ENCODE measurements around the gene COG3.
A peak's percentile ranks its signal among the peaks of the same experiment; 100 is the strongest.

The COG3 gene

DNA sequence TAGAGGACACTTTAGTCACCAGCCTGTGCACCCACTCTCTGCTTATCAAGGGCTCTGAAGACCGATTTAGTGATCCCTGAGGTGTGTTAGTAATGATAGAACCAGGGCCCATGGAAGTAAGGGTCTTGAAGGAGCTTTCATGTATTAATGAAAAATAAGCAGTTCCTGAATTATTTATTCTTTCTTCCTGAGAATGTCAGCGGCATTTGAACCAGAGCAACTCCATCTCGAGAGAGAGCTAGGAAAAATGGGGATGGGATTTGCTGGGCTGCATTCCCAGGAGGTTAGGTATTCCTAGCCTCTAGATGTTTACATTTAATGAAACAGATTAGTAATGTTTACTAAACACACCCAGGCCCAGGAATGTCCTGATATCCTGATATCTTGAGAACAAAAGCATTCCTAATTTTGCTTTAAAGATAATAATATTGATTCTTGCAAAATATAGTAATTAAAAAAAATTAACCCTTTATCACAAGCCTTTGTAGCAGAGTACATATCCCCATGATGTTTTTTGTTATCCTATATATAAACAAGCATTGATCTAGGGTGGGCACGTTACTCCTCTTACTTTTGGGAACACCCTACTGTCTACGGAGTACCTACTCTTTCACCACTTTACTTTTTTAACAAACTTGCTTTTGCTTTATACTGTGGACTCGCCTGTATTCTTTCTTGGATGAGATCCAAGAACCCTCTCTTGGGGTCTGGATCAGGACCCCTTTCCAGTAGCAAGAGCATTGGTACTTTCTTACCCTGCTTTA lies 63.1 kb downstream of the COG3 start:
- peaks cover 56% of the 10 kb centered on the region for H3K36me3 ChIP-seq (ENCODE audit: control insufficient read depth, insufficient read depth, low read length)
- peak overlapping the region; percentile 89 for H3K27ac ChIP-seq (ENCODE audit: low read depth, low read length, severe bottlenecking)
- no peak overlapping the region for H3K4me3 ChIP-seq (ENCODE audit: extremely low read depth, insufficient read depth, low read length, poor library complexity, severe bottlenecking)
- no peaks in the 10 kb centered on the region for H3K9me3 ChIP-seq (ENCODE audit: control insufficient read depth, low read length)
- 88 to 90% methylated on average over 2 to 4 of the region's 6 CpGs for WGBS, 2 experiments (ENCODE audit: insufficient coverage in 2 of 2)
- peaks cover 36% of the 10 kb centered on the region for H3K4me1 ChIP-seq (ENCODE audit: control insufficient read depth, insufficient read depth, low read length, poor library complexity, severe bottlenecking)

DNA sequence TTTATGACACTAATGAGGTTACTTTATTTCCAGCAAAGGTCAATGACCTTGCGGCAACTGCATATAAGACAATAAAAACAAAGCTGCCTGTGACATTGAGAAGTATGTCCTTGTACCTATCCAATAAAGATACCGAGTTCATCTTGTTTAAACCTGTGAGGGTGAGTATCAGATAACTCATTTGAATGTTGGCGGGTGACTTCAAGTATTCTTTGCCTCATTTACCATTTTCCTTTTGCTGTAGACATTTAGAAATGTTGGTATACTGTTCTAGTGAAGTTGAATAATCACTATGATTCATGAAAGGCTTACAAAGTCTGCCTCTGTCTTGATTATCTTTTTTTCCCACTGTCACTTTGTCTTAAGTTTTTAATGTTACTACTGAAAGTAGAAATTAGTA lies 65.0 kb downstream of the COG3 start:
- Histone ChIP-seq H3K36me3 (ENCODE audit: control insufficient read depth, insufficient read depth, low read length) (peaks cover 65% of the 10 kb centered on the region), H3K27ac (ENCODE audit: low read depth, low read length, severe bottlenecking) (no peak overlapping the region), H3K4me1 (ENCODE audit: control insufficient read depth, insufficient read depth, low read length, poor library complexity, severe bottlenecking) (peaks cover 27% of the 10 kb centered on the region)

DNA sequence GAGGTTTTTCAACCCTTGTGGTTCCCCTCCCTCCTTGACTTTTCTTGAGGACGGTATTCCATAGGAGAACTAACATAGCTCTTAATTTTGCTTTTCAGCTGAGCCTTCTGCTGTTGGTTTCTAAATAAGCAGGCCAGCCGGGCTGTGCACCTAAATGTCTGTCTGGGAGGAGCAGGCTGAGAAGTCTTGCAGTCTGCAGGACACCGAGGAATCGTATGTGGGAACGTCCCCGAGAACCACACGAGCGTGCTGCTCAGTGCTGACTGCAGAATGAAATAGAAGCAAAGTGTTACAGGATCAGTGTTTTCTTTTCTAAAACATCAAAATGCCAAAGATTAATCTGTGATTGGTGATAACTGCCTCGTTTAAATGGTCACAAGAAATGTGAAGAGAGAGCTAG lies 69.9 kb downstream of the COG3 start:
- peaks cover 2% of the 10 kb centered on the region for H3K4me1 ChIP-seq (ENCODE audit: control insufficient read depth, insufficient read depth, low read length, poor library complexity, severe bottlenecking)
- peaks cover 58% of the 10 kb centered on the region for H3K36me3 ChIP-seq (ENCODE audit: control insufficient read depth, insufficient read depth, low read length)
- WGBS, 2 experiments (ENCODE audit: insufficient coverage in 2 of 2), result 99 to 100% methylated on average over 2 to 8 of the region's 9 CpGs

More for the DNA sequence above, 65.0 kb downstream of the COG3 start:
- Histone ChIP-seq H3K9me3 (ENCODE audit: control insufficient read depth, low read length) (no peaks in the 10 kb centered on the region), H3K4me3 (ENCODE audit: extremely low read depth, insufficient read depth, low read length, poor library complexity, severe bottlenecking) (no peak overlapping the region)
- 100% methylated on average over 1 of the region's 3 CpGs; no CpG with 5 or more reads in 1 of the 2 experiments for WGBS, 2 experiments (ENCODE audit: insufficient coverage in 2 of 2)

DNA sequence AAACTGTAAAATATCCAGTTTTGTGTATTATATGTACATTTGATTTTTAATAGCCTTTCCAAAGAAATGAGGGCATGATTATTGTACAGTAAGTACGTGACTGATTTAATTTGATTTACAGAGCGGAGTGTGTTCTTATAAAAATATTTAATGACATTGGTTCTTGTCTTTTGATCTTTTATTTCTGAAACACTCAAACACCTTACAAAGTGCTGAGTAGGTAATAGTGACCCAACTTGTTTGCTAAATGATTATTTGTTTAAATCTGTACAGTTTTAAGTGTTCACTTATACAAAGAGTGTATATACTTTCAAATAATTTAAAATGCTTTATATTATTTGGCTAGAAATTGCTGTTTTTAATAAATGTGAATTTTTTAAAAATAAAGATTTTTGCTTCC lies 71.5 kb downstream of the COG3 start:
- Histone ChIP-seq H3K9me3 (ENCODE audit: control insufficient read depth, low read length) (no peaks in the 10 kb centered on the region), H3K27ac (ENCODE audit: low read depth, low read length, severe bottlenecking) (no peak overlapping the region), H3K36me3 (ENCODE audit: control insufficient read depth, insufficient read depth, low read length) (peaks cover 43% of the 10 kb centered on the region), H3K4me1 (ENCODE audit: control insufficient read depth, insufficient read depth, low read length, poor library complexity, severe bottlenecking) (no peaks in the 10 kb centered on the region), H3K4me3 (ENCODE audit: extremely low read depth, insufficient read depth, low read length, poor library complexity, severe bottlenecking) (no peak overlapping the region)
- no CpG with 5 or more reads among the region's 2 CpGs for WGBS, 2 experiments (ENCODE audit: insufficient coverage in 2 of 2)

More for the DNA sequence above, 69.9 kb downstream of the COG3 start:
- Histone ChIP-seq H3K27ac (ENCODE audit: low read depth, low read length, severe bottlenecking) (no peak overlapping the region), H3K9me3 (ENCODE audit: control insufficient read depth, low read length) (no peaks in the 10 kb centered on the region), H3K4me3 (ENCODE audit: extremely low read depth, insufficient read depth, low read length, poor library complexity, severe bottlenecking) (no peak overlapping the region)

DNA sequence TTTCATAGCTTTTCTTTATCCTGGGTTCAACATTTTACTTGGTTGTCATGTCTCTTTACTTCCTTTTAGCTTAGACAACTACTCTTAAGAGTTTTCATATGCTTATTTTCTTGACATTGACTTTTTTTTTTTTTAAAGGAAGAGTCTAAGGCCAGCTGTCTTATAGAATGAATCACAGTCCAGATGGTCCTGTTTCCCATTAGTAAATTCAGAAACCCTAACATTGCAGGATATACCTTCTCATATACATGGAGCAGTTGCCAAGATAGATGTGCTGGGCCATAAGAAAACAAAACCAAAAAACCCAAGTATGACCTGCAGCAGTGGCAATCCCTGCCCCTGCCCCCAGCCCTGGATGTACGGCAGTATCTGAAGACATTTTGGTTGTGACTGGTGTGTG lies 72.8 kb downstream of the COG3 start:
- WGBS, 2 experiments (ENCODE audit: insufficient coverage in 2 of 2), result 100% methylated on average over 1 of the region's 1 CpG
- peaks cover 35% of the 10 kb centered on the region for H3K36me3 ChIP-seq (ENCODE audit: control insufficient read depth, insufficient read depth, low read length)
- no peak overlapping the region for H3K27ac ChIP-seq (ENCODE audit: low read depth, low read length, severe bottlenecking)
- no peak overlapping the region for H3K4me3 ChIP-seq (ENCODE audit: extremely low read depth, insufficient read depth, low read length, poor library complexity, severe bottlenecking)
- H3K9me3 ChIP-seq (ENCODE audit: control insufficient read depth, low read length), result no peaks in the 10 kb centered on the region
- H3K4me1 ChIP-seq (ENCODE audit: control insufficient read depth, insufficient read depth, low read length, poor library complexity, severe bottlenecking), result no peaks in the 10 kb centered on the region

DNA sequence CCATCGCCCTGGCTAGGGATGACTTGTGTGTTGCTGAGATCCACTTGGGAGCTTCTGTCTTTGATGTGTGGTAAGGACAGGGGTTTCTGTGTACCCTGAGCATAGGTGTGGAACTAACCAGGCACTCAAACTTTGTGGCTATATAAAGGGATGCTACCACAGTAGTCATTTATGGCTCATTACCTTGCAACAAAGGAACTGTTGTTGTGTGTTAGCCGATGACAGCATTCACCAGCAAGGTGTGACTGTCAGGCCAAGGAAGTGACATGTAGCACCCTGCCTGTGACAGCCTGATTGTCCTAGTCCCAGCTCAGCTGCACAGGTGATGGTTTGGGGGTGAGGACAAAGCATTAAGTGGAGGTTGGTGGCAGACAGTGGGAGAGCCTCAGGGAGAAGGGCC lies 73.6 kb downstream of the COG3 start:
- Histone ChIP-seq H3K36me3 (ENCODE audit: control insufficient read depth, insufficient read depth, low read length) (peaks cover 26% of the 10 kb centered on the region), H3K4me1 (ENCODE audit: control insufficient read depth, insufficient read depth, low read length, poor library complexity, severe bottlenecking) (no peaks in the 10 kb centered on the region), H3K27ac (ENCODE audit: low read depth, low read length, severe bottlenecking) (no peak overlapping the region), H3K4me3 (ENCODE audit: extremely low read depth, insufficient read depth, low read length, poor library complexity, severe bottlenecking) (no peak overlapping the region), H3K9me3 (ENCODE audit: control insufficient read depth, low read length) (no peaks in the 10 kb centered on the region)
- WGBS, 2 experiments (ENCODE audit: insufficient coverage in 2 of 2), result 78 to 91% methylated on average over 1 of the region's 2 CpGs

DNA sequence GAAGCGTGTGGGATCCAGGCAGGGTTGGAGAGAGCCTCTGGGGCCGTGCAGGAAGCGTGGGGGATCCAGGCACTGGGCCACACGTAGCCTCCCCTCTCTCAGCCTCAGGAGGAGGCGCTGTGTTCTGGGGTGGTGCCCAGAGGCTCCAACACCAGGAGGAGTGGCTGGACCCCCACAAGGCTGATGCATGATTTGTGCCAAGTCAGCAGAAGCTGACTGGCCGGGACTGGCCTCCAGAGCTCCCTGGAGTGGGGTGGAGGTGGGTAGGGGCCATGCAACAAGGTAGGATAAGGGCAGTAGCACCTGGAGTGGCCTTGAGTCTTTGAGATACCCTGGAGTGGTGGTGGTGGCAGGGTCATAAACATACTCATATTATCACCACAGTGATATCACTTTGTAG lies 75.5 kb downstream of the COG3 start:
- H3K9me3 ChIP-seq (ENCODE audit: control insufficient read depth, low read length), result no peaks in the 10 kb centered on the region
- 83 to 93% methylated on average over 1 to 5 of the region's 6 CpGs for WGBS, 2 experiments (ENCODE audit: insufficient coverage in 2 of 2)
- H3K4me3 ChIP-seq (ENCODE audit: extremely low read depth, insufficient read depth, low read length, poor library complexity, severe bottlenecking), result no peak overlapping the region
- no peak overlapping the region for H3K27ac ChIP-seq (ENCODE audit: low read depth, low read length, severe bottlenecking)
- H3K36me3 ChIP-seq (ENCODE audit: control insufficient read depth, insufficient read depth, low read length), result peaks cover 8% of the 10 kb centered on the region
- no peaks in the 10 kb centered on the region for H3K4me1 ChIP-seq (ENCODE audit: control insufficient read depth, insufficient read depth, low read length, poor library complexity, severe bottlenecking)

DNA sequence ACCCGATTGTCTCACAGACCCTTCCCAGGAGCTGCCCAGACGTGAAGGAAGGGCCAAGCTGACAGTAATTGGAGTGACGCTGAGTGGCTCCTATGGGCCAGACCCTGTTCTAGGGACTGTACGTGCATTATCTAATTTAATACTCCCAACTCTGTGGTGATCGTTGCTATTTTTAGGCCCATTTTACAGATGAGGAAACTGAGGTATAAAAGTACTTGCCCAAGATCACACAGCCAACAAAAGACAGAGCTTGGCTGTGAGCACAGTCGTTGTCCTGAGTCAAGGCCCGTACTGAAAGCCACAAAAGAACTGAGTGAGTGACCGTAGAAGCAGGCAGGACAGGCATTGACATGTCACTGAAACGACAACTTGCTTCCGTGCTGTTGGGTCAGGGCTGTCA lies 76.1 kb downstream of the COG3 start:
- Histone ChIP-seq H3K27ac (ENCODE audit: low read depth, low read length, severe bottlenecking) (no peak overlapping the region), H3K4me3 (ENCODE audit: extremely low read depth, insufficient read depth, low read length, poor library complexity, severe bottlenecking) (no peak overlapping the region), H3K4me1 (ENCODE audit: control insufficient read depth, insufficient read depth, low read length, poor library complexity, severe bottlenecking) (no peaks in the 10 kb centered on the region), H3K9me3 (ENCODE audit: control insufficient read depth, low read length) (no peaks in the 10 kb centered on the region), H3K36me3 (ENCODE audit: control insufficient read depth, insufficient read depth, low read length) (peaks cover 2% of the 10 kb centered on the region)
- WGBS, 2 experiments (ENCODE audit: insufficient coverage in 2 of 2), result 87 to 95% methylated on average over 6 to 9 of the region's 10 CpGs

DNA sequence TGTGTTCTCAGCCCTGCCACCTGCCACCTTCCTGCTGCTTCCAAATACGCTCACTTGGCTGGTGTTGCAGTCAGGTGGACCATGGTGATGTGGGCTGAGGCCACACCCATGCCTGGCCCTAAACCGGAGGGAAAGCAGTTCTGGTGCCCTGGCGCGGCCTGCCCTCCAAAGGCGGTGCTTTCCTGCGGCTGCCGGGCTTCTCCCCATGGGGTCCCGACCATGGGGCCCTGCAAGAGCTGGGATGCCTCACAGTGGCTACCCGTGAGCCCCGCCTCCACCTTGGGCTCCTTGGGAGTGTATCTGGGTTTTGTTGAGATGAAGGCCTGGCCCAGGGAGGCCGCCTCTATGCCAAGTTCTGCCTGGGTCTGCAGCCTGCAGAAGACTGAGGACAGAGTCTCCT lies 77.1 kb downstream of the COG3 start:
- Histone ChIP-seq H3K27ac (ENCODE audit: low read depth, low read length, severe bottlenecking) (no peak overlapping the region), H3K4me1 (ENCODE audit: control insufficient read depth, insufficient read depth, low read length, poor library complexity, severe bottlenecking) (no peaks in the 10 kb centered on the region), H3K36me3 (ENCODE audit: control insufficient read depth, insufficient read depth, low read length) (no peaks in the 10 kb centered on the region), H3K4me3 (ENCODE audit: extremely low read depth, insufficient read depth, low read length, poor library complexity, severe bottlenecking) (no peak overlapping the region), H3K9me3 (ENCODE audit: control insufficient read depth, low read length) (no peaks in the 10 kb centered on the region)
- WGBS, 2 experiments (ENCODE audit: insufficient coverage in 2 of 2), result 84 to 92% methylated on average over 8 to 9 of the region's 11 CpGs

DNA sequence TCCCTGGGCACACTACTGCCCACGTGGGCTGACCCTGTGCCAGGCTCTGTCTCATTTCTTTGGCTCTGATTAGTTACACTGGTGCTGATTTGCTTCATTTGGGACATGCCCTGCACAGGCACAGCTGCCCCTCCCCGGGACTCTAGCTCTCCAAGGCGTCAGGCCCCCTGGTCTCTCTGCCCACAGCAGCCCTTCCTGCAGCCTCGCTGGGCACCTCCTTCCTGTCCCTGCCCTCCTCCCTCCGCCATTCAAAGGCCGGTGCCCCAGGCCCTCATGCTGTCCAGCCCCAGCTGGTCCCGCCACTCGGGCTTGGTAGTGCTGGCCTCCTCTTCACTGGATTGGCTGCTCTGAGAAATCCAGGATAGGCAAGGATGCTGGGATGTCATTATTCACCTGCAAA lies 77.7 kb downstream of the COG3 start:
- Histone ChIP-seq H3K36me3 (ENCODE audit: control insufficient read depth, insufficient read depth, low read length) (no peaks in the 10 kb centered on the region), H3K4me1 (ENCODE audit: control insufficient read depth, insufficient read depth, low read length, poor library complexity, severe bottlenecking) (no peaks in the 10 kb centered on the region), H3K27ac (ENCODE audit: low read depth, low read length, severe bottlenecking) (no peak overlapping the region), H3K4me3 (ENCODE audit: extremely low read depth, insufficient read depth, low read length, poor library complexity, severe bottlenecking) (no peak overlapping the region), H3K9me3 (ENCODE audit: control insufficient read depth, low read length) (no peaks in the 10 kb centered on the region)
- 83% methylated on average over 5 to 7 of the region's 8 CpGs for WGBS, 2 experiments (ENCODE audit: insufficient coverage in 2 of 2)

DNA sequence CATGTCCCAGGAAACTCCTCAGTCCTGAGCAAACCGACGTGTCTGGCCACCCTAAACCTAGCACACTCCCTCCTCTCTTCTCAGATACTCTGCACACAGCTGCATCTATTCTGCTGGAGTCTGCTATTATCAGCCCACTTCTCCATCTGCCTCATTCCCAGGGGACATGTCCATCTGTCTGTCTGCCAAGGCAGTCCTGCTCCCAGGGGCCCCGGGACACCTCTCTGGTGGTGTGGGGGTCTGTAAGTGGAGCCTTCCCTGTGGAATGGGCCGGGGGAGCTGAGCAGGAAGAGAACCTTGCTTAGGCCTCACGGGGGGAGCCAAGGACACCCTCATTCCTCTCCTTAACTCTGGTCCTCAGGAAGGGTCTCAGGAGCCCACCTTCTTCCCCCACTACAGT lies 78.1 kb downstream of the COG3 start:
- H3K9me3 ChIP-seq (ENCODE audit: control insufficient read depth, low read length), result no peaks in the 10 kb centered on the region
- H3K36me3 ChIP-seq (ENCODE audit: control insufficient read depth, insufficient read depth, low read length), result no peaks in the 10 kb centered on the region
- H3K27ac ChIP-seq (ENCODE audit: low read depth, low read length, severe bottlenecking), result no peak overlapping the region
- H3K4me3 ChIP-seq (ENCODE audit: extremely low read depth, insufficient read depth, low read length, poor library complexity, severe bottlenecking), result no peak overlapping the region
- no peaks in the 10 kb centered on the region for H3K4me1 ChIP-seq (ENCODE audit: control insufficient read depth, insufficient read depth, low read length, poor library complexity, severe bottlenecking)
- 93 to 100% methylated on average over 2 to 4 of the region's 5 CpGs for WGBS, 2 experiments (ENCODE audit: insufficient coverage in 2 of 2)

Data from mesodermal cell (in vitro differentiated cells).